ENCODE data around the gene MAP6D1.

MAP6D1 gene

DNA sequence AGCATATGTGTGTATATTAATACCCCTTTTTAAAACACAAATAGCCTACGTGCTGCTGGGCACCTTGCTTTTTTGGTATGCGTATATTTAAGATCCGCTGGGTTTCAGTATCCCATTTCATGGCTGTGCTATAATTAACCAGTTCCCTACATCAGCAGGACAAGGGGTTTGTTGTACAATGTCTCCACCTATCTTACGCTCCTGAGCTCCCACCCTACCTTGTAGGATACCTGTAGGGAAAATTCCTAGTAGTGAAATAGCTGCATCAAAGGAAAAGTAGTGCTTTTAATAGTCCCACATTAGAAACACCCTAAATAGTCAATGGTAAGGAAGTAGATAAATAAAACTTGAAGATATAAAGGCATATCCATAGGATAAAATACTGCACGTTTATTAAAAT lies 1.4 kb downstream of the MAP6D1 start:
- DNase-seq (ENCODE audit: low read depth), result no peak

DNA sequence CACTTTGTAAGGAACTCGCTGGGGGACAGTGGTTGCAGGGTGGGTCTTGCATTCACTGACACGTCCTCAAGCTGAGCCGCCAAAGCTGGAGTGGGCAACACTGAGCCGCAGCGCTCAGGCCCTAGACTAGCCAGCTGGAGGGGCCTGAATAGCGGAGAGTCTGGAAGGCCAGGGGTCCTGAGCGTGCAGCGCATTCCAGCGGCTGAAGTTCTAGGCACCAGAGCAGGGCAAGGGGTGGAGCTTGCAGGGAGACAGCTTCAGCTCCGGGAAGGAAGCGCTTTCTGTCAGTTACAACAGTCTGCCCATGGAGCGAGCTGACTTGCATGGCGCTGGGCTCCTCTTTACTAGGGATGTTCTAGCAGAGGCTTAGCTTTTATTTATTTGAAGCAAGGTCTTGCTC lies 2.7 kb downstream of the MAP6D1 start:
- DNase-seq (ENCODE audit: low read depth), result no peak

DNA sequence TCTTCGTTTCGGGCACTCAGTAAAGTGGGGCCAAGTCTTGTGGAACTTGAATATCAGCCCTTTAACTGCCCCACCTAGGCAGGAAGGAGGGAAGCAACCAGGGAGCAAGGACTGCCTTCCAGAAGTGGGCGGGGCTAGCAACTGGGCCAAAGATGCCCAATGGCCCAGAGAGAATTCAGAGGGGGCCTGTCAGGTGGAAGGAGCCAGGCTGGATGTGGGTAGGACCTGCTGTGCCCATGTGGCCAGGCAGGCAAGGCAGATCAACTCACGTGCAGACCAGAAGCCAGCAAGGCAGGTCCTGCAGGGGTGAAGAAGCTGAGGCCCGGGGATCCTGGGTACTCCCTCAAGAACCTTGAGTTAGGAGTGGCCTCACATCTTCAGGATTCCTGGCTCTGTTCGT lies 5.5 kb downstream of the MAP6D1 start:
- no peak for DNase-seq (ENCODE audit: low read depth)

DNA sequence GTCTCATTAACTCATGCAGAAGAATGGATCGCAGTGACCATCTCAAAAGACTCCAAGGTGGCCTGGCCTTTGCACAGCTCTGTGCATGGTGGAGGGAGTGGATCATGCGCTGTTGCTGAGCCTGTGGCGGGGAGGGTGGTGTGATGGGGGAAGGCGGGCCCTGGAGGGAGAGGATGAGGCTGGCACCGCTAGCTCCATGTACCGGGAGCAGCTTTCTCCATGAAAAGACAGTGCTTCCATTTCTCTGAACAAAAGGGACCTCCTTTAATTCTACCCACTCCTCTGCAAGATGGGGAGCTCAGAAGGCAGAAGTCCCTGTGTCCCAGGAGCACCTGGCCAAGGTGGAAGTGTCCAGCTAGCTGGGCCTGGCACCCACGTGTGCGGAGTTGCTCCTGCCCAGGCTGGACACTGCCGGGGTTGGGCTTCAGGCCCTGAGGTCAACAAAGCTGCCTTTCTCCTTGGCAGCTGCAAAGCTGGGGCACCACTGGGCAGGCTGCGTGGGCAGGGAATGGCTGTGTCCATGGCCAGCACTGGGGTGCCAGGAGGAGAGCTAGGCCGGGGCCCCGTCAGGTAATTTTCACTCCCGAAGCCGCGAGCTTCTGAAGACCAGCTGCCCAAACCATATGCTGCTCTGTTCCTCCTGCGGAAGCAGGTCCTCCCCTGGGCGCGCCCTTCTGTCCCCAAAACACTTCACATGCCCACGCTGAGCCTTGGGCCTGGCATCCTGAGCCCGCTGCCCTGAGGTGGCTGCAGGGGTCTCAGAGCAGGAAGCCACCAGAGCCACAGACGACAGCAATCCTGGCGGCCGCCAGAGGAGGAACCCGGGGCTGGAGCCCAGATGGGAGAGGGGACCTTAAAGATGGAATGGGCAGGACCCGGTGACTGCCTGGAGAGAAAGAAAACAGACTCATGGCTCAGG lies 6.4 kb downstream of the MAP6D1 start:
- no peak for DNase-seq (ENCODE audit: low read depth)

DNA sequence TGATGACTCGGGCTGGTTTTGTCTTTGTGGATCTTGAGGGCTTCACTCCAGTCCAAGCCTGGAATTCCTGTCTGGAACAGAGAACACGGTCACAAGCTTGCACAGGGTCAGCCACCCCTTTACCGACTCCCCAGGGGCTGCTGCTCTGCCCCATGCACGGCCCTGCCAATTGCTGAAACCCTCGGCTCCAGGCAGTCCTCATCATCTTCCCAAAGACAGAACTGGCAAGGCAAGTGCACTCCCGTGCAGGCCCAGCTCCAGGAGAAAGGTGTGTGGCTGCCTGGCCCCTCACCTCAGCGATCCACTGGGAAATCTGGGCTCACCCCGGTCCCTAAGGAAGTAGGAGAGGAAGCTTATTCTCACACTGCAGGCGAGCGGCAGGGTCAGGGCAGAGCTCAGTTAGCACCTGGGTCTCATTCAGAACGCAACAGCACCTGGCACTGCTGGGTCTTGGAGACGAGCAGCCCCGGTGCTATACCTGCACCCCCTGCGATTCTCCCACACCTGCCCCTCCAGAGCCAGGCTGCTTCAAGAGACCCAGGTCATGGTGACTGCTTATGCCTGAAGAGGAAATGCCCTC lies 7.2 kb downstream of the MAP6D1 start:
- DNase-seq (ENCODE audit: low read depth), result no peak

DNA sequence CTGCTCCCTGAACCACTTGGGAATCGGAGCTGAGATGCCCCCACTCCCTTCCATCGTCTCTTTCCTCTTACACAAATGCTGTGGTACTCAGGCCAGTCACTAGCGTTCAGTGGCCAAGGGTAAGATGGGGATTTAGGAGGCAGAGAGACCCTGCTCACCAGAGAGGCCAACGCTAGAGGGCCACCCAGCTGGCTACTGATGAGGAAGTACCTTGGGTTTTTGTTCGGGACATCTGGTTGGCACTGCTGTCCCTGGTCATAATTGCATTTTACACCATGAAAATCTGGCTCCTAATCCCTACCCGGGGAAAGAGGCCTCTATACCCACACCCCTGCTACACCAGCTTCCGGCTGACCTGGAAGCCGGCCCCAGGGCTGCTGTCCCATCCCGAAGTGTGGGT lies 7.7 kb downstream of the MAP6D1 start:
- DNase-seq (ENCODE audit: low read depth), result no peak

DNA sequence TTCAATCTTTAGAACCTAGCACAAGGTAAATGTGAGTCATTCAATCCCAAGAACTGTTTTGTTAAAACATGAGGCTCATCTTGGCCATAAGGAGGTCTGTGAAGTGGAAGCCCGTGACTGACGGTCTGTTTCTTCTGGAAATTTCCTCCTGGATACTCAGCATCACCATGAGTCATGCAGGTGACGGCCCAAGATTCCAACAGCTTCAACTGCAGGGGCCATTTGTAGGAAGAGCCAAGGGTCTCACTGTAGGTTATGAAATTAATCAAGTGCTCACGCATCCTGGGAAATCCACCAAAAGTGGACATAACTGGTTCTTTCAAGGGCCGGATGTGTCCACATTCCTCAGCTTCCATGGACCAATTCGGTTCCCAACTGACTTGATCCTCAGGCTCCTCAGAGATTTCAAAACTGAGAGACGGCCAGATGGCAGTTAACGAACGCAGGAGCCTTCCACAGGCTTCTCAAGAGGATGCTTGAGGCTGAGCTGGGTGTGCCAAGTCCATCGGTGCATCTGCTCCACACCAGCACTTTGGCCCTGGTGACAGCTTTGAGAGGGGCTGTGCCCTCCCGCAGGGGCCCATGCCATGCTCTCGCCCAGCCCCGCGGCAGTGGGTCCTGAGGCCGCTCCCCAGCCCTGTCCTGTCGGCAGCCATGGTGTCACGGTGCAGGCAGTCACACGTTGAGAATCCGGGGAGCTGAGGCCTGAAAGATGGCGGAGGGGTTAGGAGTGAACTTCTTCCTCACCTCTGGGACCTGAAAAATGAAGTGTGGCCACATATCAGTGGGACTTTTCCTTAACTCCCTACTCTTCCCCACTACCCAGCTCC lies 8.5 kb downstream of the MAP6D1 start:
- no peak for DNase-seq (ENCODE audit: low read depth)

DNA sequence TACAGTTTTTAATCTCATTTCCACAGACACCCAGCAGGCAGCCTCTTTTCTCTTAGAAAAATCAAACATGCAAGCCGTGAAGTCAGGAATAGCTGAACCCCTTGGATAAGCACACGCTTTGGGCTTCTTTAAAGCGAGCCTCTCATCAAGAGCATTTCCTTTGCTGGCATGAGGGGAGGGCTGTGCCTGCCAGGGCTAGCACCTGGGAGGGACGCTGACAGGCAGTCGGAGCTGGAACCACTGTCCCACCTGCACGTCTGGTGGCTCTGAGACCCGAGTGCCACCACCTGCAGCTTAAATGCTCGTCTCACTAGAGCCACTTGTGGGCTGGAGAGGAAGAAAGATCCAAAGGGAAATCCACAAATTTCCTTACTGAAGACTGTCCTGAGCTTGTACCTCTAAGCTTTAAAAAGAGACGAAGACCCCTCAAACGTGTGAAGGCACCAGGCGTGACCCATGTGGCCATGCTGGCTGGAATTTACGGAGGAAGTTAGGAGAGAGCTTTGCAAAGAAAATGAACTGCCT lies 9.4 kb downstream of the MAP6D1 start:
- no peak for DNase-seq (ENCODE audit: low read depth)

DNA sequence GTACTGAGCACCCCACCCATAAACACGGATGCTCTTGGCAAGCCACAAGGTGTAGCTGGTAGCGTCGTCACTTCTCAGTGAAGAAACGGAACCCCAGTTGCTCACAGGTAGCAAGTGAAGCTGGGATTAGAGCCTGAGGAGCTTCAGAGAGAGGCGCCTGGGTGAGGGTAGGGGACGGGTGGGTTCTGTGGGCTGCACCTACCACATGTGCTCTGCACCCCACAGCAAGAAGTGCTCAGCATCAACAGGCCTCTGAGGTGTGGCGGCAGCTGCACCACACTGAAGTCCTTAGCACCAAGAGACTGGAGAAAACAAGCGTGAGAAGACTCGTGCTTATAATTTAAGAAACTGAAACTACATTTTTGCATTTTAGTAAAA lies 9.8 kb downstream of the MAP6D1 start:
- no peak for DNase-seq (ENCODE audit: low read depth)

DNA sequence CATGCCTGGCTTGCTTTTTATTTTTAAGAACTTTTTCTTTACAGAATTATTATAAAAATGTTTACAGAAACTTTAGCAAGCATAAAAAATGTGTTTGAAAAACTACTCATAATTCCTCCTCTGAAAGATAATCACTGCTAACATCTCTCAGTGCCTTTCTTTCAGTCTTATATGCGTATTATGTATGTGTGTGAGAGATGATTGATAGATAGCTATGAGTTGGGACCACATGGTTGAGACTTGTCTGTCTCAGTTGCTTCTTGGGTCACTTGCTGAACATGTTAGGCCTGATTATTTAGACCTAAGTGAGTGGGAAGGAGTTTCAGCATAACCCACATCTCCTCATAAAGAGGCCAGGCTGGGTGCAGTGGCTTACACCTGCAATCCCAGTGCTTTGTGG lies 11.1 kb downstream of the MAP6D1 start:
- DNase-seq (ENCODE audit: low read depth), result no peak

DNA sequence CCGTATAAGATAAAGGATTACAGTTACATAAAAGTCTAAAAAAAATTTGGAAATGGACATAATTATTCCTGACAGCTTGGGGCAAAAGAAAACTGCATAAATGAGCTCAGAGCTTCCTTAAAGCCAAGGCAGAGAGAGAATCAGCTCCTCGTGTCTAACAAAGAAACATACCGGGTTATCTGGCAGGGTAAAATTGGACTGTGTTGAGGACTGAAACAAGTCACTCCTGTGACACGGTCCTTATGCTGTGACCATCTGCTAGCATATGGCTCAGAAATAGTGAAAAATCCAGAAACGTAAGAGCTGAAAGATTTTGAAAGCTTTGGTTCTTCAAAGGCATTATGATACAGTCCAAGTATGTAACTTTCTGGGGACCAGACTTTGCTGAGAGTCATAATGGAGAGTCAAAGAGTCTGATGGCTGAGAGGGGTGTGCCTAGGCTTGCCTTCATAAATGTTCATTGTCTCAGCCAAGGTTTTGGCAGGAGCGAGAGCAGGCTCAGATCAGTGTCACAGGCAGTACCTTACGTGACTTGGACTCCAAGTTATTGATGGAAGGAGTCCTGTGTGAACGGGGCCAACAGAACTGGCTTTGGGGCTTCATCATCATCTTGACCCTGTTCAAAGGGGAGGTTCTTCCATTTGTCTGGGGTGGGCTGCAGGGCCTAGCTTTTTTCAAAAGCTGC lies 12.5 kb downstream of the MAP6D1 start:
- DNase-seq (ENCODE audit: low read depth), result no peak

DNA sequence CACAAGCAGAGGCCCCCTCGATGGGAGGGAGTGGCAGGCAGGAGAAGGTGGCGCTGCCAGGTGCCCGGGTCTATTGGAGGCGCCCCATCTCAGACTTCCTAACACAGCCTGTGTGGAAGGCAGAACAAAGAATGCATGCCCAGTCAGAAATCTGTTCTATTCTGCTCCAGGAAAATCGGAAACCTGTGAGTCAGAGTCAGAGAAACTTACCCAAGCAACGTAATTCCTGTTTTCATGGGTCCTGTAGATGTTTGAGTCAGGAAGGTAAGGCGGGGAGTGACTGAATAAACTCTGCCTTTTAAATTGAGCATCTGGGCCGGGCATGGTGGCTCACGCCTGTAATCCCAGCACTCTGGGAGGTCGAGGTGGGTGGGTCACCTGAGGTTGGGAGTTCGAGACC lies 13.7 kb downstream of the MAP6D1 start:
- no peak for DNase-seq (ENCODE audit: low read depth)

DNA sequence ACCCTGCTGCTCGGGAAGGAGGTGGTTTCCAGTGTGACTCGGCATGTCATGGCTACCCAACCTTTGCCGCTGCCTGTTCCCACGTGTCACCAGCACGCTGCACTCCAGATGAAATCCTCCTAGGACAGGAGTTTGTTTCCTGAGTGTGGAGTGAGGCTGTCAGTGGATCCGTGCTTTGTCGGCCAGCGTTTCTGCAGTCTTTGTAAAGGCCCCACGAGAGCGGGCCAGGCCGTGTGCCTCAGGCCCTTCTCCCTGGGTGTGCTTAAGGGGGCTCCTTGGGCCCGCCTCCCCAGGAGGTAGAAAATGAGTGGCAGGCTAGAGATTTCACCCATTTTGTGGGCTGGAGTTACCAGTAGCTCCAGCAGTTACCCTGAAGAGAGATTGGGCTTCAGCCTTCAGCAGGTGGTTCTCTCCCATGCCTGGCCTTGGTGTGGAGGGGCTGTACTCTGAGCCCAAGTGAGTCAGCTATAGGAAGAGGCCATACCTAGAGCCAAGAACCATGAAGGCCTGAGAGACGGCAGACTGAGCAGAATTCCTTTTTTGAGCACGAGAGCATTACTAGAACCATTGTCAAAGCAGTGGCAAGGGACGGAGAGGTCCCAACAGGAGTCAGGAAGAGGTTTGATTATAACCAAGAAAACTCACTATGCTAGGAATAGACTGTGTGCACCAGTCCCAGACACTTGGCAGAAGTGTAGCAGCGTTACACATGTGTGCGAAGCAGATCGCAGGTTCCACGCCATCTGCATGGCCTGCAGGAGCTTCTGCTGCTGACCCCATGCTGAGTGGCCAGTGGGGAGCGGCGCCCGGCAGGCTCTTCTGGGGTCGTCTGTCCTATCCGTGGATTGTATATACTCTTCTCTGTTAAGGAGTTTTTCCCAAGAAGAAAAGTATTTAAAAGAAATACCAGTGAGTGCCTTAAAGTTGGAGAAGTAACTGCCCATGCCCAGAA lies 14.5 kb downstream of the MAP6D1 start:
- DNase-seq (ENCODE audit: low read depth), result no peak

DNA sequence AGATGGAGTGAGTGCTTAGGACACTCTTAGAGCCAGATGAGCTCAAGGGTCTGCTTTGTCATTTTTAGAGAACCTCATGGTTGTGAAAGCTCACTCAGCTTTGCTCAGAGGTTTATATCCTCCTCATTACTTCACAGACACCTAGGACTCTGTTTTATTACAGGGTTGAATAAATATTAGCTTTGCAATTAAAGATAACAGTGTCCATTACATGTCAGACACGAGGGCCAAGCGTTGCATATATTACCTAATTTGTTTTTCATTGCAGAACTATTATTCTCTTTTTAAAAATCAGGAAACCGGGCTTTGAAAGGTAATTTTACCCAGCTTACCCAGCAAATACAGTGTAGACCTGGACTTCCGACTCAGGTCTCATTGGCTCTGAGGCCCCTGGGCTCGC lies 16.1 kb downstream of the MAP6D1 start:
- DNase-seq (ENCODE audit: low read depth), result no peak

DNA sequence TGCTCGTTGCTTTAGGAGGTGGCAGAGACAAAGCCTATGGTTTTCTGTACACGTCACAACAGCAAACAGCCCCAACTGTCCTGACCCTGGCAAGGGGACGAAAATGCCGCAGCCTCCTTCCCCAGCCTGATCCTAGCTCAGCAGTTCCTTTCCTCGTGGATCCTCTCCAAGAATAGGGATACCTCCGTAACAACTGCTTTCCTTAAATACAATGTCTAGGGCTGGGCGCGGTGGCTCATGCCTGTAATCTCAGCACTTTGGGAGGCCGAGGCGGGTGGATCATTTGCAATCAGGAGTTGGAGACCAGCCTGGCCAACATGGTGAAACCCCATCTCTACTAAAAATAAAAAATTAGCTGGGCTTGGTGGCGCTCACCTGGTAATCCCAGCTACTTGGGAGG lies 17.0 kb downstream of the MAP6D1 start:
- no peak for DNase-seq (ENCODE audit: low read depth)

DNA sequence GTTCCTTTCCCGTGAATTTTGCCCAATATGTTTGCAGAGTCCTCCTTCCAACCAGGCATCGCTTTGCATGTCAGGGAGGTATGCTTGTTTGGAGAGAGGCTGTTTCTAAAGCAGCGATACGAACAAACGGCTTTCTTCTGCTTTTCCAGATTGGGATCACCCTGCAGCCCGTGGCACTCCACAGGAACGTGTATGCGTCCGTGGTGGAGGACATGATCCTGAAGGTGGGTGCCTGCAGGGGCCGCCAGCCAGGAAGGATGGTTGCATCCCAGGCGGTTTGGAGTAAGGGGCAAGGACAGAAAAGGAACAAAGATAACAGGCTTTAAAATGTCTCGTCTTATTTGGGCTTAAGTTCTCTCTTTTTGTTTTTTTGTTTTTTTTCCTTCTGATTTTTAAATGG lies 17.5 kb downstream of the MAP6D1 start:
- DNase-seq (ENCODE audit: low read depth), result no peak

DNA sequence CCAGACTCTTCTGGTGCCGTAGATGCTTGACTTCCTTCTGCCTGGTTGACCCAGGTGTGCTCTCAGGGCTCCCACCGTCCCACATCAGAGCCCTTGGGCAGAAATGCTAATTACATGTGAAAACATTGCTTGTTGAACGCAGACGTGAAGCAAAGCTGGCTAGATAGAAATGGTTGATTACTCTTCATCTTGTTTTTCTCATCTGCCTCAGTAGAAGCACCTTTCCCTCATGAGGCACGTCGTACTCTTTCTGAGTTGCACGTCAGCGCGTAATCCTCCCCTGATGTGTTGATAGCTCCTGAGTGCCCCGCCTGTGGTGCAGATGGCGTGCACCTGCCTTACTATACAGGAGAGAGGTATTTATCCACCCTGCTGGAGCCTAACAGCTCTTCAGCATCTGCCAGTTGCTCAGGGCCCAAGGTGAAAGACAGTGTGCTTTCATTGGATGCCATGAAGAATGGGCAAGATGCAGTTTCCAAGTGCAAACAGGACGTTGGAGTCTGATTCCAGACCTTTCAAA lies 18.1 kb downstream of the MAP6D1 start:
- DNase-seq (ENCODE audit: low read depth), result no peak

DNA sequence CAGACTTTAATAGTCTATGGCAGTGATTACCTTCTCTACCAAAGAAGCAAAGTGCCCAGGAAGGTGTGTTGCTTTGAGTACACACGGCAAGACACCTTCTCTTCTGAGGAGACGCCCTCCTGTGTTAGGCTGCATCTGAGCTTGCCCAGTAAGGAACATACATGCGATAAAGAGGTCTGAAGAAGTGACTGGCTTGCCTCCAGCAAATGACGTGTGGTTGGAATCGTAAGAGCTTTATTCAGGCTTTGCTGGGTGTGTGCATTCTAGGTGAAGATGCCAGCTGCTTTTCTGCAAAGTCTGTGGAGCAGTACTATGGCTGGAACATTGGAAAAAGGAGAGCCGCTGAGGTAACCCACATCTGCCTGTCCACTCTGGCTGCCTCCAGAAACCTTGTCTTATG lies 22.4 kb downstream of the MAP6D1 start:
- DNase-seq (ENCODE audit: low read depth), result no peak

DNA sequence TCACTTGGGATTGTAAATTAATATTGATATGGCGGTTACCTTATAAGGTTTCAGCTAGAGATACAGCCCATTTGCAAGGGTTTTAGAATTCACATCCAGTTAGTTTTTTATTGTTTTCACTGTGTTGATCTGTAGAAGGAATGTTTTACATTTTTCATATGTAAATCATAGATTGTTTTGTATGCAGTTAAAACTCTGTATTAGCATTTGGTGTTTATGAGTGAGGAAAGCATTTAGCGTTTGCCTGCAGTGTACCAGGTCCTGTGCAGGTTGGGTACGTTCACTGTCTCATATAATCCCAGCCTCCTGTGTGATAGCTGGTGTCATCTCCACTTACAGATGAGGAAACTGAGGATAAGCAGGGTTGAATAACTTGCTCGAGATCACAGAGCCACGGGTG lies 23.8 kb downstream of the MAP6D1 start:
- no peak for DNase-seq (ENCODE audit: low read depth)

DNA sequence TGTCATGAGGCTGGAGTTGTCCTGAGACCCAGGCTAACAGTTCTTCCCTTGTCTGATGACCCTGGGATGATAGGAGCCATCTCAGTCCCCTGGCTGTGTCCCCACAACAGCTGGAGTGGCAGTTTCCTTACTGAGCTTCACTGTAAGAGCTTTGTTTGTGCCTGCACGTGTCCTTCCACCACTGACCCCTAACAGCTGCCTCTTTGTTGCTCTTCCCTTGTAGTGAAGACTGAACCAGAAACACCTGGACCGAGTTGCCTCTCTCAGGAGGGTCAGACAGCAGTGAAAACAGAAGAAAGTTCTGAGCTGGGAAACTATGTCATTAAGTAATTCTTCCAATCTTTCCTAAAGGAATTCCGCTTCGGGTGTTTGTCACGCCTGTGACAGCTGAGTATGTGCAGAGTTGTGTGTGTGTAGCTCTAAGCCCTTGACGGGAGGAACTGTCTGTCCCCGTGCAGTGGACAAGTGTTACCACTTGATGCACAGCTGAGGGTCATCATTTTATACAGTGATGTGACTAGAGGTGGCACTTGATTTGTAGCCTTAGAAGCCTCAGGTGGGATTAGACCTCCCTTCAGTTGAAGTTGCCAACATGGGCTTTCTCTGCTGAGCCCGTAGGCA lies 25.0 kb downstream of the MAP6D1 start:
- DNase-seq (ENCODE audit: low read depth), result no peak

Measured in stimulated activated CD8-positive, alpha-beta memory T cell treated with anti-CD3 and anti-CD28 coated beads, Interleukin-12 subunit alpha, Interleukin-12 subunit beta, amount 100 ng/mL, for 1 hour (primary cell).